GM18867 (cell line): ENCODE data around the gene HP1BP3.

Experiments
- ATAC-seq: cut with Tn5 transposase; IDR thresholded peaks from one replicate; pipeline ENCODE4 v1.9.1; 2021; ENCODE audit warnings: mild to moderate bottlenecking, moderate library complexity; ENCODE audit not compliant: unreplicated experiment

Gene HP1BP3

DNA sequence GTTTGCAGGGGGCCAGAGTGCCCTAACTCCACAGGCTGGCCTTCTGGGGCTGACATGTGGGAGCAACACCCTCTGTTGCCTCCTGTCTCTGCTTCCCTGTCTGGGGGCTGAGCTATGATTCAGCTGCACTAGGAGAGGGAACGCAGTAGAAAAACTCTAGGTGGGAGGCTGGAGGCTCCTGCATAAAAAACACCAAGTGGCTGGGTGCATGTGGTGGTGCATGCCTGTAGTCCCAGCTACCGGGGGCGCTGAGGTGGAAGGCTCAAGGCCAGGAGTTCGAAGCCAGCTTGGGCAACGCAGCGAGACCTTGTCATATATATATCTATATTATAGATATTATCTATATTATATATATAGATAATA is 74.9 kb downstream of the HP1BP3 start:
- ATAC-seq, result no peak

DNA sequence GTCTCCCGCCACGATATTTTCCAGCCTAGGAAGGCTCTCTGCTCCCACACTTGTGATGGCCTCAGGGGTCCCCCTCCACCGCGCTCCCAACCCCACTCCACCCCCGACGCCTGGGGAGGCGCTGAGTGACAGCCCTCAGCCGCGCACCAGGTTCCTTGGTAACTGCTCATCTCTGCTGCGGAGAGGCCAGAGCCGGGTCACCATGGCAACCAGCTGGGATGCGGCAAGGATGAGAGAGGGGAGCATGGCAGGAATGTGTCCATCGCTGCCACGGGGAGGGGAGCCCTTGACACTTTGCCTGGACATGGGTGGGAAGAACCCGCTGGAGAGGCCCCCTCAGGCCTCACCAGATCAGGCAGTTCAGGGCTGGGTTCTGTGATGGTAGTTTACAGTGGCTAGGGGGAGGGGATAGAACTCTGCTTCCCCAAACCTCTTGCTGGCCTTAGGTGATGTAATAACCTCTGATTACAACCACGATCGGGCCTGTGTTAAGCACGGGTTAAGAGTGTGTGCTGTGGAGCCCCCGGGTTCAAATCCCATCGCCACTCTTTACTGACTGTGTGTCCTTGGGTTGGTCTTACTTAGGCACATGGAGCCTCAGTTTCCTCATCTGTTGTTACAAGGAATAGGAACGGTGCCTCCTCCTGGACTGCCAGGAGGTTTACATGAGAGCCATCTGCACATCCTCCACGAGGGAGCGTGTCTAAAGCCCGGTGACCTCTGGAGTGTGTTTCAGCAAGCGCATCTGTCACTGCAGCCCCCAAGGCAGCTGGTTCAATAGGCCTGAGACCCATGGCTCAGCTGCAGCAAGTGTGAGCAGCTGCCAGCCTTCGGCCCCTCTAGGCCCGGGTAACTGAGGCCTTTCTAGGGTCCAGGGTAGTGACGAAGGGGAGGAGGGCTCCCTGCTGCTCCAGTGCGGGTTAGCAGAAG is 75.6 kb downstream of the HP1BP3 start:
- ATAC-seq, result no peak

DNA sequence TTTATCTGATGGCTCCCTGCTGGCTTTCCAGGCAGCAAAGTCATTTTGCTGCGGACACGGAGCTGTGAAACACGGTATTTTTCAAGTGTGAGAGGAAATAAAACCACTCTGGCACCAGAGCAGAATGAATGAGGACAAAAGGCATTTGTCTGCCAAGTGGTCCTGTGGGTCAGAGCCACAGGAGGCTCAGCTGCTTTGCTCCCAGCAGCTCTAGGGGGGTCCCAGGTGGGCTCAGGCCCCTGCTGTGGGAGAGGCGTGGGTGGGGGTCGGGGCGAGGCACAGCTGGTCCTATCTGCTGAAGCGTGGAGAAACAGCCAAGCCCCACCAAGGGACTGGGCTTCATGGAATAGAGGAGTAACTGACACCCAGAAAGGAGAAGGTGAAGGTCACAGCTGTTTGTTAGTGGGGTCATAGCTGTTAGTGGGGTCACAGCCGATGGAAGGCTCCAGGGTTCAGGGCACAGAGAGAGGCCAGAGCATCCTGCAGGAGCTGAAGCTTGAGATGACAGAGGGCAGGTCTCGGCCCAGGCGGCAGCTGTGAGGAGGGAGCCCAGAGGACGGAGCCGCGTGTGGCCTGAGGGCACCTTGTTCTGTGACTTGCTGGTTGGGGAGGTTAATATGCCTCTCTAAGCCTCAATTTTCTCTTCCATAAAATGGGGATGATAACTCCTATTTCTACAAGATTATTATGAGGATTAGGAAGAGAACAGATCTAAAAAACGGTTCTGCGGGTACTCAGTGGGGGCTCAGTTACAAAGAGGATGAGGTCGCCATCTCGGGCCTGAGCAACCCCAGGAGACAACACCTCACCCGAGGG is 76.4 kb downstream of the HP1BP3 start:
- ATAC-seq, result no peak

DNA sequence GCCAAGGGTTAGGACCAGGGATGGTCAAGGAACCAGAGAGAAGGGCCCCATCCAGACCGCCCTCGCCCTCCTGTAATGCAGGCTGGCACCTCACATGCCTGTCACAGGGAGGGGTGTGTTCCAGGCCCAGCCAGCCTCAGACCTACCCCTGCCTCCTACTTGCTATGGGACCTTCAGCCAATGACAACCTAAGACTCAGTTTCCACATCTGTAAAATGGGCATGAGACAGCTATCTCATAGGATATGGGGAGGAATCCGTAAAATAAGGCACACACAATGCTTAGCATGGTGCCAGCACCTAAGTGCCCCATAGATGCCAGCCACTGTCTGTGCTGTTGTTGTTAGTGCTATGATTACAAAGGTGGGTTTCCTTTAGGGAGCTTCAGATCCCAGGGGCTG is 77.2 kb downstream of the HP1BP3 start:
- ATAC-seq, result no peak

DNA sequence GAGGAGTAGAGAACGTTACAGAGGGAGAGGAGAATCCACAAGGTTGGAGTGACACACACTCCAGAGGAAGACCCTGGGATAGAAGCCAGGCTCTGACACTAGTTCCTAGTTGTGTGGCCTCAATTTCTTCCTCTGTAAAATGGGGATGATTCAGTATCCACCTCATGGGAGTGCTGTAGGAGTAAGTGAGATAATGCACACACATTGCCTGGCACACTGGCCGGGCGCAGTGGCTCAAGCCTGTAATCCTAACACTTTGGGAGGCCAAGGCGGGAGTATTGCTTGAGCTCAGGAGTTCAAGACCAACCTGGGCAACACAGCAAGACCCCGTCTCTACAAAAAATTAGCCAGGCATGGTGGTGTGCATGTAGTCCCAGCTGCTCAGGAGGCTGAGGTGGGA is 78.2 kb downstream of the HP1BP3 start:
- ATAC-seq, result no peak

DNA sequence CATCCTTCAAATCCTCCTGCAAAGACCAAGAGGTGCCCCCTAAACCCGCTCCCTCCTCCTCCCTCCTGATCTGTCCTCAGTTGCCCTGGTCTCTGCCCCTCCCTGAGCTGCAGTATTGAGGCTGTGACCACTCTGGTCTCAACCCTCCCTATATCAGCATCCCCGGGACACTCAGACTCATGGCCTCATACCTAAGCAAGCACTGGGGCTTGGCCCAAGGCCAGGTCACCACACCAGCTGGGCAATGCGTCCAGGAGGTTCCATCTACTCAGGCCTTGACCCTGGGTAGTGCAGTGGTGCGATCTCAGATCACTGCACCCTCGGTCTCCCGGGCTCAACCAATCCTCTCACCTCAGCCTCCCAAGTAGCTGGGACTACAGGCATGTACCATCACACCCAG is 79.0 kb downstream of the HP1BP3 start:
- ATAC-seq, result no peak

DNA sequence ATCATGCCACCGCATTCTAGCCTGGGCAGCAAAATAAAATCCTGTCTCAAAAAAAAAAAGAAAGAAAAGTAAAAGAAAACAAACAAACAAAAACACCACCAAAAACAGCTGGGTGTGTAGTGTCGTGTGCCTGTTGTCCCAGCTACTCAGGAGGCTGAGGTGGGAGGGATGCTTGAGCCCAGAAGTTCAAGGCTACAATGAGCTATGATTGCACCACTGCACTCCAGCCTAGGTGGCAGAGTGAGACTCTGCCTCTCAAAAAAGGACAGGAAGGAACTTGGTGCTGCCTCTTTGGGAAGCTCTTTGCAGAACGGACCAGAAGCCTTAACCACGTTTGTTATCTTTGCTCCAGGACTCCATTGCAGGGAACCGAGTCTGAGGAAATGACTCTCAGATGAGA is 80.3 kb downstream of the HP1BP3 start:
- ATAC-seq, result no peak

DNA sequence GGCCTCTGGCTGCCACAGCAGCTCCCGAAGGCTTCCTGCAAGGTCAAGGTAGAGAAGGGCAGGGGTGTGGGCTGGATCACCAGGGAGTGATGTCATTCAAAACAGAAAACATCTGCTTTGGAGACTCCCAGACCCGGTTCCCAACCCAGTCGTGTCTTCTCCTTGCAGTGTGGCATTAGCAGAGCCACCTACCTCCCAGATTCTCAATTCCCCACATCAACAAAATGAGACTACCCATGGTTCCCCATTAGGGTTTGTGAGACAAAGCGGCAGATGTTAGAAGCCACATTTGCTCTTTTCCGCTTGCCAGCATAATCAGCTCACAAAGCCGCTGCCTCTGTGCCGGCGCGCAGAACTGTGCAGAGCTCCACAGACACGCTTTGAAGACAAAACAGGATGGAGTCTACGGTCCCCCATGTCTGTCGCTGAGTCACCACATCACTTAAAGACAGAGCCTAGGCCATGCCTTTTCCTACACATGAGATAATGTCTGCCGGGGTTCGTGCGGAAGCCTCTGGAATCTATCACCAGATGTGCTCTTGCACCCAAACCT is 81.8 kb downstream of the HP1BP3 start:
- ATAC-seq, result no peak

DNA sequence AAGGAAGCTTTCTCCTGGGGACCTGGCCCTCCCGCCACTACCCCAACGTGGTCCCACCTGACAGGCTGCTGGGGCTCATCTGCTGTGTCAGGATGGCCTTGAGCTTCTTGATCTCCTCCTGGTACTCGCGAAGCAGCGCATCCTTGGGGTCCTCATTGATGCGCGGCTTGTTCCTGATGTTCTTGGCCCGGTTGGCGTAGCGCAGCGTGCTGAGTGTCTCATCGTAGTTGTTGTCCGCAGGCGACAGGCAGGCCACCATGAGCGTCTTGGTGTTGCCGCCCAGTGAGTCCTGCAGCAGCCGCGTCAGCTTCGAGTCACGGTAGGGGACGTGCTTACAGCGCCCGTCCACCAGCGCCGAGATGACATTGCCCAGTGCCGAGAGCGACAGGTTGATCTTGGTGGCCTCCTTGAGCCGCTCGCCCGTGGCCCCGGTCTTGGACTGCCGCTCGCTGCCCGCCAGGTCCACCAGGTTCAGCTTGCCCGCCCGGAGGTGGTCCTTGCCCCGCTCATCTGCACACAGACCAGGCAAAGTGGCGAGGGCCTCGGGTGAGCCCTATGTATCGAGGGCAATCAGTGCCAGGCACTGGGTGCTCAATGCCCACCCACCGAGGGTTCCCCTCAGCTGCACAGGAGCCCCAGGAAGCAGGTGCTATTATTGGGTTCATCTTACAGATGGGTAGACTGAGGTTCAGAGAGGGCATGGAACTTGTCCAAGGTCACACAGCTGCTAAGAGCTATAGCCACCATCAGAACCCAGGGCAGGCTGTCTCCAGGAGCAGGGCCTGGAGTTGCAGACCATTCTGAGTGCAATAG is 82.5 kb downstream of the HP1BP3 start:
- no peak for ATAC-seq

DNA sequence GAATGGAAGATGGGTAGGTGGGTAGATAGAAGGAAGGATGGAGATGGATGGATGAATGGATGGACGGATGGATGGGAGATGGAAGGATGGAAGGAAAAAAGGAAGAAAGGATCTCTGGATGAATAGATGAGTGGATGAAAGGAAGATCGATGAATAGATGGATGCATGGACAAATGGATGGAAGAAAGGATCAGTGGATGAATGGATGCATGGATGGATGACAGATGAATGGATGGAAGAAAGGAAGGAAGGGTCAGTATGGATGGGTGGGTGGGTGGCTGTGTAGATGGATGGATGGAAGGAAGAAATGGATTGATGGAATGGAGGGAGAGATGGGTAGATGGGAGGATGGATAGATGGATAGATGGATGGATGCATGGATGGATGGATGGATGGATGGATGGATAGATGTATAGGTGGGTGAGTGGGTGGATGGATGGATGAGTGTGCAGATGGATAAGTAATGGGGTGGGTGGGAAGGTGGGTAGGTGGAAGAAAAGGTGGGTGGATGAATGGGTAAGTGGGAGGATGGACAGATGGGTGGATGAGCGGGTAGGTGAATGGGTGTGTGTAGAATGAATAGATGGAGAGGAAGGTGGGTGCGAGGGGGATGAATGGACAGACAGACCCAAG is 83.9 kb downstream of the HP1BP3 start:
- no peak for ATAC-seq

DNA sequence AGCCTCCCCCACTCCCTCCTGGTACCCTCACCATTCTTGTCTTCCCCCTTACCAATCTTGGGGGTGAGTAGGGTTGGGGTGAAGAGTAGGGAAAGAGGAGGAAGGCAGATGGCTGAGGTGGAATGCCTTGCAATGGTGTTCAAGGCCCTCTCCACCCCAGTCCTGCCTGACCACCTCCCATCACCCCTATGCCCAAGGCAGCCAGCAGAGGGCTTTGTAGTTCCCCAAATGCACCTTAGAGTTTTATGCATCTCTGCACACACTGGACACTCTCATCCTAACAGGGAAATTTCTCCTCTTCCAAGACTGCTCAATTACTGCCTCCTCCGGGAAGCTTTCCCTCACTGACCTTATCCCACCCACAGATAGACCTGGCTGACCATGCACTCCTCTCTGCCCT is 84.7 kb downstream of the HP1BP3 start:
- no peak for ATAC-seq

DNA sequence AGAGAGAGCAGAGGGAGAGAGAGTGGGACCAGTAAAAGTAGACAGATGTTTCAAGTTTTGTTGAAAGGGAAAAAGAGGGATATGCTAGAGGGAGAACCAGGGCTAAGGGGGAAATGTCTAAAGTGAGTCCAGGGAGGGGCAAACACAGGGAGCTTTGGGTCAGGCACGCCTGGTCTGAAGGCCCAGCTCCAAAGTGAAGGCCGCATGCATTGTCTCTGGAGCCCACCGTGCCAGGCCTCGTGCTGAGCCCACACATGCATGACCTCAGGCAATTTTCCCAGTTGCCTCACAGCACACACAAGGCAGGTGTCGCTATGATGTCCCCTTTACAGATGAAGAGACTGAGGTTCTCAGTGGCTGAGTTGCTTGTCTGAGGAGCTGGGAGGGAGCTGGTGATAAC is 85.3 kb downstream of the HP1BP3 start:
- ATAC-seq, result no peak

DNA sequence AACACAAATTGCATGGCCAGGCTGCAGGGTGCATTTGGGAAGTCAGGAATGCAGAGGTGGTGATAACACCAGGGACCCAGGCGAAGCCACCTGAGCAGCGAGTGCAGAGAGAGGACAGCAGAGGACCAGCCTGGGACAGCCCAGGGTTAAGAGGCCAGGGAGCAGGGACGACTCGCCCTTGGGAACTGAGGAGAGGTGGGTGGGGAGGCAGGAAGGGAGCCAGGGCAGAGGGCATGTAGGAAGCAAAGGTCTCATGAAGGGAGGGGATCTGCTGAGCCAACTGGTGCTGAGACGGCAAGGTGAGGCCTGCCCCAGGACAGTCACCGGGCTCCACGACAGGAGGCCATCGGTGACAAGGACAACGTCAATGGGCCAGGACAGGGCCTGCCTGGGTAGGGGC is 85.7 kb downstream of the HP1BP3 start:
- no peak for ATAC-seq

DNA sequence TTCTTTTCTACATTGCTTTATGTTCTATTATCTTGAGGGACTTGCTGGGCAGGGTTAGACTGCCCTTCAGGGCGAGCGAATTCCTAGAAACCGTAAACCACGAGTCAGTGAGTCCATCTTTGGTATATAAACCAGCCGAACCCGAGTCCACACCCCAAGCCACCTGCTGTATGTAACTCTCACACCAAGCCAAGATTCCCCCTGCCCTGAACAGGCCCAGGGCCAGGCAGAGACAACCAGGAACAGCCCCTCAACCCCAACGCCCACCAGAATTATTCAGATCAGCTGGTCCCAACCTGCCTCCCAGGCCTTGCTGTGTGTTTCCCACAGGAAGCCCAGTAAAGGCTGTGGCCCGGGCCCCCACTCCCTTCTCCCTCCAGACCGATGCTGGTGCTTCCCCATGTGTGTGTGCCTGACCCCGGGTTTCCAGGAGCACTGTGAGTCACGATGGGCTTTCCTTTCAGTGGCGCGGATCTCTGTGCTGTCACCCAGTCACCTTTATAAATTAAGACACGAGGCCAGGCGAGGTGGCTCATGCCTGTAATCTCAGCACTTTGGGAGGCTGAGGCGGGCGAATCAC is 86.4 kb downstream of the HP1BP3 start:
- ATAC-seq, result no peak

DNA sequence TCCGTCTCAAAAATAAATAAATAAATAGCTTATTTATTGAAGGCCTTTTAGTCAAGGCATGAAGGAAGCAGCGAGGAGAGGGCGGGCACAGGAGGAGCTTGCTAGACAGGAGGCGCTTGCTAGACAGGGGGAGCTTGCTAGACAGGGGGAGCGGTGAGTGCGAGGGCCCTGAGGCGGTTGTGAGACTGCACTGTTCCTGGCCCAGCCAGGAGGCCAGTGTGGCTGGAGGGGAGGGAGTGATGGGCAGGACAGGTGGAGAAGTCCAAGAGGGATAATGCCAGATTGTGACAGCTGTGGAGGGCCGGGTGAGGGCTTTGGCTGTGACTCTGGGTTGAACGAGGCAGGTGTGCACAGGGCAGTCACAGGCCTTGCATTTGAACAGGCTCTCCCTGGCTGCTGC is 87.5 kb downstream of the HP1BP3 start:
- ATAC-seq, result no peak

DNA sequence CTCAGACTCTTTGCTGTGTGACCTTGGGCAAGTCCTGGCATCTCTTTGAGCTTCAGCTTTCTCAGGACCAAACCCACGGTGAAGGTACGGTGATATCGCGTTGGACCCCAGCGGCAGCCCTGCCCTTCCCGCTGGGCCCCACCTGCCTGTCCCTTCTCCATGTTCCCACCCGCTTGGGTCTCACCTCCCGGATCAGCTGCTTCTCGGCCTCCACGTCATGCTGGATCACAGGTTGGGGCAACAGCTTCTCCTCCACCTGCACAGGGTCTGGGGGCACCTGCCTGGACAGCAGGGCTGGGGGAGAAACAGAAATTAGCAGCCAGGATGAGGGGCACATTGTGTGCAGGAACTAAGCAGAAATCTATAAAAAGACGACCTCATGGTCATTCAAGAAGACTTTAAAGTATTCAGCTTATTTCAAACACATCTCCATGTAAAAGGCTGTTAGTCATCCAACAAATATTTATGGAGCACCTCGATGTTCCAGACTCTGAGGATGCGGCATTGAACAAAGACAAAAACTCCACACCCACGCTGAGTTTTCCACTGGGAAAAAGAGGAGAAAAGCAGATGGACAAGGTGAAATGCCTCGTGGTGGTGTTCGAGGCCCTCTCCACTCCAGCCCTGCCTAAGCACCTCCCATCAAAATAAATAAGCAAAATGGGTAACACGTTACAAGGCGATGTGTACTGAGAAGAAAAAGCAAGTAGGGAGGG is 88.8 kb downstream of the HP1BP3 start:
- ATAC-seq, result no peak

DNA sequence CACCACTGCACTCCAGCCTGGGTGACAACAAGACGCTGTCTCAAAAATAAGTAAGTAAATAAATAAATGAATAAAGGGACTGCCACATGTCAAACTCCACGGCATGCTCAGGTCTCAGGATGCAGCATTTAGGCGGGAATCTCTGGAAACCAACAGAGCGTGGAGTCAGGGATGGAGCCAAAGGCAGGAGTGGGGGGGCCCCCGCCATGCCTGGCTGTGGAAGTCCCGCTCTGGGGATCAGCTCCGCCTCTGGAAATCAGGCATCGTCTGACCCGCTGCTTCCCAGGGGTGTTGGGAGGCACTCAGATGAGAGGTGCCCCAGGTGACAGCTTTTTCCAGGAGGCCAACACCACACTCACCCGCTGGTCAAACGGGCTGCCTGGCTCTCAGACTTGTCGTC is 89.5 kb downstream of the HP1BP3 start:
- no peak for ATAC-seq

DNA sequence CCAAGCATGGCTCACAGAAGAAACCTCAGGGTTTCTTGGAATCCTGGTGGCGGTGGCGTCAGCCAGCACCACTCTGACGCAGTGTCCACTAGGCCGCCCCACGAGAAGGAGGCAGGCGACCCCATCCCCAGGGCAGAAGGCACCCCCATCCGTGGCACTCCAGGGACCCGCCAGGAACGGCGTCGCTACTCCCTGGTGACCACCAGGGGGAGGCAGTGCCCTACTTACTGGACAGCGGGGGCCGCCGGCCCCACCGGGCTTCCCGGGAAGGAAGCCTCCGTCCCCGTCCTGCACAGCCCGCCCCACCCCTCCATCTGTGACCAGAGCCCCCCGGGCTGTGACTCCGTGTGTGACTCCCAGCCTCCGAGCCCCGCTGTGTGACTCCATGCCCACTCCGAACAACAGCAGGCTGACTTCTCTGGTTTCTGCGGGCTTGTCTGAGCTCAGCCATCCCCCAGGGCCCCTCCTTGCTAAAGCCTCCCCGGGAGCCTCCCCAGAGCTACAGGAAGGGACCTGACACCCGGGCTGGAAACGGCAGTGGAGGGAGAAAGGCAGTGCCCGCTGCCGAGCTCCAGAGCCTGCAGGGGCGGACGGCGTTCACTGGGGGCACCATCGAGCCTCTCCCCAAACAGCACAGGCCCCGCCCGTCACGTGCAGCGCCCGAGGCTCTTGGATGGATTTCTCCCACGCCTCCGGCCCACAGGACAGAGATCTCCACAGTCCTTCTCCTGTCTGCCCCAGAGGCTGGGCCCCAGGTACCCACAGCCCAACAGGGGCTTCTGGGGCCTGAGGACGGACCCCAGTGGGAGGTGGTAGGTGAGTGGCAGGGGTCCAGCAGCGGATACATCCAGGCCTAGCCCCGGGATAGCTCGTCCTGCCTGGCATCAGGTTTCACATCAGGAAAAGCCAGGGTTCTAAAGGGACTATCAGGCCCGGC is 90.4 kb downstream of the HP1BP3 start:
- peak; percentile 71 for ATAC-seq
